Ovary (tissue), 9 donors: ENCODE results near the gene GRIK4. TPM values are rescaled to one million over a fixed set of nuclear protein-coding genes. Genes with fewer than 3 reads are reported as not detected.

Source experiments
- DNase-seq, 5 donors: peaks; one replicate each; pipeline ENCODE4 v3.0.0-alpha.2; 2019 to 2020
- H3K27ac ChIP-seq, 2 donors: fragments of 200-600 bp; one replicate each; pipeline versions ENCODE4 v1.5.1 to v1.8.0; 2019 to 2022
- H3K27me3 ChIP-seq: fragments of 200-600 bp; one replicate; pipeline ENCODE4 v1.8.0; 2022
- H3K36me3 ChIP-seq: fragments of 200-600 bp; sonication (generic); one replicate; pipeline ENCODE4 v1.5.1; 2019
- H3K4me1 ChIP-seq: one replicate; pipeline ENCODE4 v1.8.1; 2013; ENCODE audit warnings: mild to moderate bottlenecking, moderate library complexity; ENCODE audit not compliant: insufficient read depth
- H3K4me3 ChIP-seq: fragments of 200-600 bp; sonication (generic); one replicate; pipeline ENCODE4 v1.5.1; 2017
- H3K9me3 ChIP-seq, 2 donors: fragments of 200-600 bp in 1 of 2; sonication (generic) in 1 of 2; one replicate each; pipeline versions ENCODE4 v1.5.1 to v1.8.1; 2013 to 2019; ENCODE audit warnings: mild to moderate bottlenecking in 1 of 2, moderate library complexity in 1 of 2
- CTCF ChIP-seq, 3 donors: fragments of 450-650 bp in 2 of 3; fragments of 200-600 bp in 1 of 3; IDR thresholded peaks; one replicate each; pipeline versions ENCODE4 v1.5.1 to v1.8.0; 2016 to 2022; ENCODE audit warnings: antibody characterized with exemption in 3 of 3, mild to moderate bottlenecking in 1 of 3
- EP300 ChIP-seq: sonication (generic); formaldehyde crosslinking; IDR thresholded peaks from one replicate; pipeline ENCODE4 v1.6.1; 2017; ENCODE audit warnings: antibody characterized with exemption
- POLR2A ChIP-seq: fragments of 450-650 bp; IDR thresholded peaks from one replicate; pipeline ENCODE4 v1.6.1; 2017; ENCODE audit warnings: antibody characterized with exemption, mild to moderate bottlenecking, moderate library complexity
- WGBS, 3 donors: extraction: QIAGEN DNeasy Blood & Tissue Kit in 1 of 3; methylation state at CpG; one replicate each; pipeline versions ENCODE4 v1.1.5 to v1.1.7; 2013 to 2017; 5-methylcytosine and 5-hydroxymethylcytosine counted together
- intact Hi-C, 4 donors: fragments of 100-400 bp; cut with DNase I; formaldehyde crosslinking; loops; one replicate each; pipeline versions ENCODE4 v1.11.0 to v1.15.1; 2022 to 2023
- polyA plus RNA-seq, 2 donors: library from polyadenylated mRNA; stranded (reverse); fragments of 200-250 nt in 1 of 2; fragments of 350-450 nt in 1 of 2; fragmentation: Illumina TruSeq in 1 of 2; extraction: RNeasy Lipid Tissue Mini Kit (QIAGEN cat#74804) in 1 of 2; gene quantifications; one replicate each; pipeline ENCODE4 v1.2.3, GENCODE V29; 2013 to 2014
- total RNA-seq, 7 donors: library from RNA; depleted of rRNA in 2 of 7; stranded (reverse); fragments of >200 nt in 2 of 7; fragmentation: NEBNext Ultra II Directional in 3 of 7; extraction: Animal tissue kit (Norgen Biotek cat#: 25700) in 3 of 7; gene quantifications; one replicate each; pipeline versions ENCODE4 v1.1.0 to v1.2.4, GENCODE V29; 2016 to 2023
- donor health status: DM: no; HTN: no; CAD: no; lungs with moderate emphysema.
- donor health status: DM: no; HTN: no; CAD: no.
- donor health status: Bipolar disorder and iron deficiency.
- donor health status: DM: yes; HTN: yes; CAD: no.
- donor health status: DM: no; HTN: no; CAD: no.
- donor health status: DM: yes; HTN: yes; CAD: no.

GRIK4 gene
- total and polyA plus RNA-seq, 9 donors = 1.3 to 13.4 (median 2.3) TPM

GRCh38 chr11:120858740-120859139, 347.2 kb downstream of the GRIK4 start:
- Histone ChIP-seq H3K4me3 (no peak overlapping the region), H3K27ac (no peak overlapping the region), H3K27me3 (no peaks in the 10 kb centered on the region), H3K9me3 (no peaks in the 10 kb centered on the region), H3K4me1 (no peaks in the 10 kb centered on the region), H3K36me3 (no peaks in the 10 kb centered on the region)
- intact Hi-C loops = no loop called here
- 37 to 38% (median 37%) methylated on average over 3 of the region's 3 CpGs for WGBS, 3 donors
- TF ChIP-seq POLR2A = no peak
- TF ChIP-seq EP300 = no peak
- no peak for TF ChIP-seq CTCF (IDR thresholded peaks at IDR 0.05)
- DNase-seq = no peak

DNA sequence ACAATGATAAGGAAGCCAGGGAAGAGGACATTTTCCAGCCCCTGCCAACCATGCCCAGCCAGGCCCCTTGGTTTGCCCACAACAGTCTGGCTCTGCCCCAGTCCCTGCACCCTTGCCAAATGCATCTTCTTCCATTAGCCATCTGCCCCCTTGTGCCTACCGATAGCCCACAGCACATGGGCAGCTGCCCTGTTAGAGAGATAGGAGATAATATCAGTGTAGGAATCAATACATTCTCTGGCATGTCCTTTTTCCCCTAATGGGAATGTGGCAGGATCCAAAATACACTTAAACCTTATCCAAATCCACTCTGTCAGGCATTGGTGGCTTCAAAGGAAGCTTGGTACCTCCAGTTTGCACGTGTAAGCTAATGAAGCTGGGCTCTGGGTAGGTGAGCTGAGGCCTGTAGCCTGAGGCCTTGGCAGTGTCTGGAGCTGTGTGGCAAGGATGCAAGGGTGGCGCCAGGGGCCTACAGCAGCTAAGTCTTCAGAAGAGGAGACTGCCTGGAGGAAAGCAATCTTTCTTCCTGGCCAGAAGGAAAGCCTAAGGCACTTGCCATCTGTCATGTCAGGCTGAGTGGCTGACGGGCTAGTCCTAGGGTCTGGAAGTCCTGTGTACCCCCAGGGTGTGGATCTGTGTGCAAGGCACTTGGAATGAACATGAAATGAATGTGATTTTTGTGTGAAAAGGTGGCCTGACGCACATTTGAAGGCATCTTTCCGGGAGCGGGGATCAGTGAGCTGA, 348.2 kb downstream of the GRIK4 start:
- WGBS, 3 donors = 91 to 94% (median 94%) methylated on average over 7 of the region's 7 CpGs
- TF ChIP-seq POLR2A (no peak), CTCF (IDR thresholded peaks at IDR 0.05) (no peak), EP300 (no peak)

GRCh38 chr11:120863359-120863758, 351.8 kb downstream of the GRIK4 start:
- TF ChIP-seq POLR2A (no peak), EP300 (no peak), CTCF (IDR thresholded peaks at IDR 0.05) (no peak)
- intact Hi-C loops = no loop called here
- WGBS, 3 donors = 94 to 97% (median 96%) methylated on average over 2 of the region's 2 CpGs
- no peaks in the 10 kb centered on the region for H3K36me3 ChIP-seq
- H3K4me1 ChIP-seq = no peaks in the 10 kb centered on the region
- no peak overlapping the region for H3K4me3 ChIP-seq
- no peaks in the 10 kb centered on the region for H3K27me3 ChIP-seq
- DNase-seq = no peak
- no peak overlapping the region for H3K27ac ChIP-seq
- no peaks in the 10 kb centered on the region for H3K9me3 ChIP-seq

More for the DNA sequence above, 348.2 kb downstream of the GRIK4 start:
- intact Hi-C loops = no loop called here
- no peaks in the 10 kb centered on the region for H3K36me3 ChIP-seq
- H3K27ac ChIP-seq = no peak overlapping the region
- no peaks in the 10 kb centered on the region for H3K27me3 ChIP-seq
- no peak for DNase-seq
- H3K4me3 ChIP-seq = no peak overlapping the region
- no peaks in the 10 kb centered on the region for H3K9me3 ChIP-seq
- H3K4me1 ChIP-seq = no peaks in the 10 kb centered on the region

- Histone ChIP-seq H3K9me3 (no peaks in the 10 kb centered on the region), H3K4me1 (no peaks in the 10 kb centered on the region), H3K27me3 (no peaks in the 10 kb centered on the region), H3K27ac (no peak overlapping the region), H3K36me3 (no peaks in the 10 kb centered on the region), H3K4me3 (no peak overlapping the region)
- 80 to 88% (median 86%) methylated on average over 8 of the region's 8 CpGs for WGBS, 3 donors
- intact Hi-C loops = no loop called here
- DNase-seq = no peak
- TF ChIP-seq POLR2A (no peak), EP300 (no peak), CTCF (IDR thresholded peaks at IDR 0.05) (no peak)
Measured at GRCh38 chr11:120867024-120867423, 355.5 kb downstream of the GRIK4 start.
